NCI-H1694 treated with DMSO at 0.1 percent for 48 hours (cell line): Measurements from ENCODE around the gene KLHDC10.
"Not testable (repeated sequence)": the region's sequence is repeated elsewhere in the genome, so short reads cannot be mapped to it uniquely, and the experiment has no call there.

Experiments
- DNase-seq: peaks from one replicate; lab custom pipeline; 2025; lab: John Stamatoyannopoulos, UW

Gene KLHDC10

GRCh38 chr7:130156140-130156539, 85.8 kb downstream of the KLHDC10 start:
- DNase-seq: no peak

DNA sequence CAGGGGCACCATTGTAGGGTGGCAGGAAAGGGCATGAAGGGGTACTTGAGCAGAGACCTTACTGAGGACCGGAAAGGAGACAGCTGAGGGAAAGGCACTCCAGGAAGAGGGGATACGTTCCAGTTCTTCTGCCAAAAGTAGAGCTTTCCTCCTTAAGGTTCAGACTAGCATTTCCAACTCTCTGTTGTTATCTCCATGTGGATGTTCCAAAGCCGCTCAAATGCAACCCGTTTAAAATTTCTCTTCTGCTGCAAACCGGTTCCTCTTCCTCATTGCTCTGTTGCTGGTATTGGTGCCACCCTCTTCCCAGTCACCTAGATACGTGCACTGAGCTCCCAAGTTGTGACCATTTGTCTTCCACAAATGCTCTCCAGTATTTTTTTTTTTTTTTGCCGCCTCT, 87.4 kb downstream of the KLHDC10 start:
- no peak for DNase-seq

GRCh38 chr7:130160023-130160422, 89.7 kb downstream of the KLHDC10 start:
- no peak for DNase-seq

- no peak for DNase-seq
These were observed 90.1 kb downstream of the KLHDC10 start for GRCh38 chr7:130160455-130160854.

GRCh38 chr7:130162196-130162595, 91.9 kb downstream of the KLHDC10 start:
- no peak for DNase-seq

DNA sequence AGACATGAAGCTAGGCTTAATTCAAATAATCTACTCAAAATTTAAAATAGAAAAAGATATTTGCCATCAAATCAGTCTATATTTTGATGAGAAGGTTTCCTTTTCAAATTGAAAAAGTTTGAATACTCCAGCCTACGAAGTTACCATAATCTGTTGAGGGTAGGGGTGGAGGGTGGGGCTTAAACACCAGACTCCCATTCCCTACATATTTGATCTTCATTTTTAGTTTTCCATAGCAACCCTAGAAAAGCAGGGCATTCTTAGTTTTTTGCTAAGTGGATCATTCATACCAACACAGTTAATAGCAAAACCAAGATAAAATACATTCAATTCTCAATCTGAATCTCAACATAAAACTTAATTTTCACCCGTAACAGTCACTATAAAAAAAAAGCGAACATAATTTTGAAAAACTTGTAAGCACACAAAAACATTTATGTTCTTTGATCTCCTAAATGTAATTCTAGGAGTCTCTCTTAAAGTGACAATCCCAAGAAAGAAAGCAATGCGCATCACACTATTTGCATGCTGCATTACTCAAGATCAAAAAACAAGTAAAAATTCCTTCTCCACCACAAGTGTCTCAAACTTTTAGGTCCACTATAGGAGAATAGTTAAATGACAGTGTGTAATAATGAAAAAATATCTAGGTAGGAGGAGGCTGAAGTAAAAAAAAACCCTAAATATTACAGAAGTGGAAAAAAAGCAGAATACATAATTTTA, 104.1 kb downstream of the KLHDC10 start:
- DNase-seq: no peak

GRCh38 chr7:130178251-130178650, 107.9 kb downstream of the KLHDC10 start:
- DNase-seq: no peak

- DNase-seq: no peak
These were observed 109.3 kb downstream of the KLHDC10 start for GRCh38 chr7:130179631-130180030.

- DNase-seq: no peak
These were observed 110.4 kb downstream of the KLHDC10 start for GRCh38 chr7:130180571-130181262.

DNA sequence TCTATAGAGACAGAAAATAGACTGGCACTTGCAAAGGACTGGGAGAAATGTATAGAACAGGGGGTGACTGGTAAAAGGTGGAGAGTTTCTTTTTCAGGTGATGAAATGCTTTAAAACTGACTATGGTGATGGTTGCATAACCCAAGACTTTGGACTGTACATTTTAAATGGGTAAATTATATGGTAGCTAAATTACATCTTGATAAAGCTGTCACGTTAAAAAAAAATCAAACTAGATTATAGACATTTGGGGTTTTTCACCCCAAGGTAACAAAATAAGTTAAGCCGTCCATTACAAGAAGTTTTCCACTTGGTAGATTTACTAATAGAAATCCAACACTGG, 110.9 kb downstream of the KLHDC10 start:
- no peak for DNase-seq

GRCh38 chr7:130182990-130183389, 112.7 kb downstream of the KLHDC10 start:
- DNase-seq: no peak

DNA sequence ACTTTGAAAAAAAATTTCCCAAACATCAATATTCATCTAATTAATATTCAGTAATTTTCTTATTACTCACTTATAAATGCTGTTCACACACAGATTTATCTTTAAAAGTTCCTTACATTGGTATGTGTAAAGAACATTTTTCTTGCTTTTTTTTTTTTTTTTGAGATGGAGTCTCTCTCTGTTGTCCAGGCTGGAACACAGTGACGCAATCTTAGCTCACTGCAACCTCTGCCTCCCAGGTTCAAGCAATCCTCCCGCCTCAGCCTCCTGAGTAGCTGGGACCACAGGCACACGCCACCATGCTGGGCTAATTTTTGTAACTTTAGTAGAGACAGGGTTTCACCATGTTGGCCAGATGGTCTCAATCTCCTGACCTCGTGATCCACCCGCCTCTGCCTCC, 114.0 kb downstream of the KLHDC10 start:
- DNase-seq: not testable (repeated sequence)
